ENCODE data around the gene SLC22A17. TPM values are rescaled to one million over a fixed set of nuclear protein-coding genes. Genes with fewer than 3 reads are reported as not detected.
A peak's percentile ranks its signal among the peaks of the same experiment; 100 is the strongest.

The SLC22A17 gene
- total and polyA plus RNA-seq, 2 of the 13 experiments (the other 11 are each of a cell fraction or from before 2014, with no cell fraction given): 0.95 to 1.1 TPM

GRCh38 chr14:23324455-23324846 is 28.2 kb downstream of the SLC22A17 start (continued):
- no peak for TF ChIP-seq PRDM15 (CRISPR knock-in tag; IDR thresholded peaks at IDR 0.05)
- TF ChIP-seq SATB2 (CRISPR knock-in tag; IDR thresholded peaks at IDR 0.05): no peak
- TF ChIP-seq NFKBIZ (CRISPR knock-in tag; IDR thresholded peaks at IDR 0.05): no peak
- no peak for TF ChIP-seq ZNF280B (CRISPR knock-in tag; IDR thresholded peaks at IDR 0.05; ENCODE audit: borderline replicate concordance)
- TF ChIP-seq MXI1 (IDR thresholded peaks at IDR 0.05; ENCODE audit: borderline replicate concordance, low read depth, low read length): no peak

- Histone ChIP-seq H3K79me2 (ENCODE audit: insufficient read depth, low read length) (peaks cover 23% of the 10 kb centered on the region), H3K4me1 (ENCODE audit: insufficient read depth, low read length) (peaks cover 42% of the 10 kb centered on the region), H4K20me1 (ENCODE audit: insufficient read depth, low read length) (peaks cover 11% of the 10 kb centered on the region; the same call in 1 of the 2 replicates), H3K36me3 (replicated peaks in 1 of 2; ENCODE audit: control insufficient read depth in 1 of 2, insufficient read depth in 2 of 2, low read length in 2 of 2) (peaks cover 18 to 36% of the 10 kb centered on the region in 2 experiments), H3K4me3 (replicated peaks in 1 of 3; ENCODE audit: insufficient read depth in 1 of 3, low read depth in 2 of 3, low read length in 3 of 3) (no peak overlapping the region), H3K27me3 (ENCODE audit: control insufficient read depth in 1 of 2, insufficient read depth in 2 of 2, low read length in 2 of 2) (peaks cover 0 to 6% of the 10 kb centered on the region in 2 experiments; a peak in 2 of 5 replicates), H3K9ac (ENCODE audit: insufficient read depth, low read depth, low read length) (no peak overlapping the region), H3K27ac (ENCODE audit: extremely low read length, insufficient read depth, low read length) (no peak overlapping the region), H3K4me2 (ENCODE audit: low read depth, low read length) (0 out of 2 replicates have a peak overlapping the region, but pooled peaks have one; percentile 0), H3K9me3 (ENCODE audit: low read length) (no peaks in the 10 kb centered on the region), H2AFZ (ENCODE audit: low read length) (no peak overlapping the region)
- DNase-seq (ENCODE audit: low spot score): no peak
- intact Hi-C loops (cut with micrococcal nuclease; ENCODE audit: unreplicated experiment): loop anchor here (2.0 kb wide), 1 partner anchor 233 kb away; the partner anchor contains the start of gene THTPA
- WGBS (ENCODE audit: low lambda C conversion rate): 96% methylated on average over 18 of the region's 18 CpGs
- ATAC-seq: no peak
- in situ Hi-C loops (cut with HindIII; ENCODE audit: extremely low pct_ligation_motif_present, low pct_unique_long_range_greater_than_20kb): loop anchor here (5.0 to 25.0 kb wide), 2 partner anchors 233 to 813 kb away; partner anchors contain the start of genes EMC9, FITM1, PSME1 and PSME2
- ChIA-PET CTCF (ENCODE audit: low intra/inter-chr PET ratio, low total read pairs) (no interaction called here), POLR2A (interaction anchor here (1.6 to 13.2 kb wide), 3 partner anchors 19 to 229 kb away, joined by 5 to 1053 read pairs (median 165); partner anchors contain the start of genes ACIN1, BCL2L2, C14orf119 and HOMEZ)
- FAIRE-seq: no peak
- no TSS peak for BruUV-seq (replicated peaks)
- TF ChIP-seq ZNF768 (CRISPR knock-in tag; IDR thresholded peaks at IDR 0.05) (peak; percentile 39; the same call in 1 of the 2 replicates), ZNF784 (CRISPR knock-in tag; IDR thresholded peaks at IDR 0.05; ENCODE audit: borderline replicate concordance) (no peak), ZNF253 (CRISPR knock-in tag; IDR thresholded peaks at IDR 0.05; ENCODE audit: borderline replicate concordance) (peak; percentile 48; the same call in 1 of the 2 replicates), AHDC1 (CRISPR knock-in tag; IDR thresholded peaks at IDR 0.05; ENCODE audit: borderline replicate concordance) (no peak)
Measured at GRCh38 chr14:23323838-23324454, 28.7 kb downstream of the SLC22A17 start.
